GM12878 (cell line): ENCODE measurements around the gene ASMTL. TPM values are rescaled to one million over a fixed set of nuclear protein-coding genes. Genes with fewer than 3 reads are reported as not detected.
"Not testable (repeated sequence)": the region's sequence is repeated elsewhere in the genome, so short reads cannot be mapped to it uniquely, and the experiment has no call there.

Source experiments
- ATAC-seq: fragments of 200-7000 bp; cut with Tn5 transposase; 3 replicates; pipeline ENCODE4 v1.9.1; 2020; ENCODE audit warnings: mild to moderate bottlenecking, moderate library complexity
- BruUV-seq: library from RNA; stranded (reverse); fragments of 400-500 nt; replicated peaks from 2 replicates; lab custom pipeline; 2021; lab: Mats Ljungman, UMichigan
- CTCF ChIA-PET: fragments of 300-600 bp; sonication (Branson Sonifier 250); formaldehyde crosslinking; extraction: SDS; loops from one replicate; lab custom pipeline; 2021; ENCODE audit warnings: inconsistent platforms; lab: Yijun Ruan, JAX
- POLR2A ChIA-PET: fragments of 350-600 bp; formaldehyde crosslinking; extraction: SDS; loops from one replicate; lab custom pipeline; 2021; ENCODE audit warnings: inconsistent platforms; lab: Charles Lee
- RAD21 ChIA-PET: fragments of 300-600 bp; sonication (Branson Sonifier 250); formaldehyde crosslinking; loops from one replicate; lab custom pipeline; 2023; ENCODE audit warnings: antibody characterized with exemption; ENCODE audit not compliant: unreplicated experiment; lab: Charles Lee
- SMC1A ChIA-PET: fragments of 300-600 bp; sonication (Branson Sonifier 250); formaldehyde crosslinking; loops from one replicate; lab custom pipeline; 2023; ENCODE audit not compliant: unreplicated experiment, uncharacterized antibody; lab: Charles Lee
- DNase-seq: peaks from one replicate; pipeline ENCODE4 v3.0.0-alpha.2; 2011; ENCODE audit warnings: low read depth, low spot score
- FAIRE-seq: peaks from 3 replicates; lab custom pipeline; 2011; peaks lifted over from hg19 to GRCh38; lab: Jason Lieb, UNC
- H2AFZ ChIP-seq: 2 replicates; pipeline ENCODE4 v1.6.0; 2011; ENCODE audit warnings: low read depth, low read length, control low read depth; ENCODE audit not compliant: control insufficient read depth
- H3K27ac ChIP-seq: 2 replicates; pipeline ENCODE4 v1.5.1; 2011; ENCODE audit warnings: control low read depth; ENCODE audit not compliant: control insufficient read depth, insufficient read depth
- H3K27me3 ChIP-seq, 2 experiments: replicated peaks in 1 of 2; 2 replicates each; pipeline versions ENCODE4 v1.6.0 to v1.6.1; 2011; ENCODE audit warnings: low read length in 1 of 2; ENCODE audit not compliant: control insufficient read depth in 2 of 2, insufficient read depth in 2 of 2
- H3K36me3 ChIP-seq, 2 experiments: 2 replicates each; pipeline ENCODE4 v1.5.1; 2011; ENCODE audit warnings: low read length in 1 of 2; ENCODE audit not compliant: control insufficient read depth in 2 of 2, insufficient read depth in 2 of 2
- H3K4me1 ChIP-seq: 2 replicates; pipeline ENCODE4 v1.6.1; 2011; ENCODE audit warnings: mild to moderate bottlenecking, low read length, moderate library complexity, mixed read lengths; ENCODE audit not compliant: control insufficient read depth, insufficient read depth
- H3K4me2 ChIP-seq: 2 replicates; pipeline ENCODE4 v1.6.0; 2011; ENCODE audit warnings: control low read depth; ENCODE audit not compliant: control insufficient read depth, insufficient read depth
- H3K4me3 ChIP-seq: fragments of 200-600 bp; sonication (generic); 2 replicates; pipeline ENCODE4 v1.5.1; 2016
- H3K79me2 ChIP-seq: 2 replicates; pipeline ENCODE4 v1.6.0; 2011; ENCODE audit warnings: low read length; ENCODE audit not compliant: control insufficient read depth, insufficient read depth
- H3K9ac ChIP-seq: 2 replicates; pipeline ENCODE4 v1.8.0; 2011; ENCODE audit warnings: low read length, control low read depth, mixed read lengths; ENCODE audit not compliant: control insufficient read depth, insufficient read depth
- H3K9me3 ChIP-seq: replicated peaks from 3 replicates; pipeline ENCODE4 v1.5.1; 2011; ENCODE audit warnings: mild to moderate bottlenecking, low read length; ENCODE audit not compliant: control insufficient read depth, insufficient read depth
- H4K20me1 ChIP-seq: 2 replicates; pipeline ENCODE4 v1.6.0; 2011; ENCODE audit not compliant: control insufficient read depth, insufficient read depth
- CBFB ChIP-seq: IDR thresholded peaks from 2 replicates; pipeline ENCODE4 v1.6.1; 2016; ENCODE audit warnings: antibody characterized with exemption, low read depth
- PAX5 ChIP-seq: IDR thresholded peaks from 2 replicates; pipeline ENCODE4 v1.6.1; 2011; ENCODE audit warnings: low read depth, low read length, borderline replicate concordance
- POLR2A ChIP-seq: IDR thresholded peaks from 2 replicates; pipeline ENCODE4 v1.6.1; 2011; ENCODE audit warnings: low read depth, mild to moderate bottlenecking, low read length
- RCOR1 ChIP-seq: conservative IDR thresholded peaks from 2 replicates; pipeline ENCODE4 v1.6.1; 2012; ENCODE audit warnings: low read depth, low read length, improper control_type of control experiment
- WGBS: methylation state at CpG from one replicate; pipeline ENCODE4 v1.1.6; 2016; ENCODE audit warnings: low lambda C conversion rate; ENCODE audit not compliant: insufficient replicate concordance, insufficient coverage; ENCODE audit errors: missing lambda C conversion rate; 5-methylcytosine and 5-hydroxymethylcytosine counted together
- in situ Hi-C: fragments of 300-500 bp; cut with MboI; formaldehyde crosslinking; loops from 9 replicates; pipeline ENCODE4 v1.14.3; 2018; ENCODE audit warnings: mixed read lengths
- intact Hi-C: fragments of 100-400 bp; cut with micrococcal nuclease; formaldehyde crosslinking; loops from one replicate; pipeline ENCODE4 v1.14.2; 2022; ENCODE audit not compliant: unreplicated experiment
- polyA plus RNA-seq, 11 experiments: library from polyadenylated mRNA; depleted of rRNA in 4 of 11; unstranded in 6 of 11; stranded (reverse) in 5 of 11; fragments of >200 nt; fragmentation: Nextera tagmentation in 4 of 11; fragmentation: Illumina TruSeq in 1 of 11; extraction: Ambion mirVana in 4 of 11; extraction: Trizol in 1 of 11; gene quantifications; 1 replicate in 1 of 11; 2 replicates in 10 of 11; pipeline versions ENCODE4 v1.2.1 to v1.2.3, GENCODE V29; 2011 to 2016; ENCODE audit warnings: inconsistent platforms in 2 of 11, missing spikeins in 2 of 11, low read depth in 1 of 11
- total RNA-seq, 4 experiments: library from RNA; depleted of rRNA in 3 of 4; stranded (reverse); fragments of >200 nt in 3 of 4; fragmentation: Illumina TruSeq in 1 of 4; extraction: Trizol in 1 of 4; gene quantifications; 2 replicates each; pipeline versions ENCODE4 v1.2.1 to v1.2.3, GENCODE V29; 2013 to 2021

The ASMTL gene
- total and polyA plus RNA-seq, 10 of the 15 experiments (the other 5 are each of a cell fraction or from before 2014, with no cell fraction given), result 1.6 to 51.9 (median 32.1) TPM

- DNase-seq, BruUV-seq, ATAC-seq, H3K9ac ChIP-seq, H3K27ac ChIP-seq, FAIRE-seq, H3K79me2 ChIP-seq, H3K4me3 ChIP-seq, POLR2A ChIA-PET, H3K9me3 ChIP-seq, H3K4me2 ChIP-seq, in situ Hi-C loops, CTCF ChIA-PET, H2AFZ ChIP-seq, H4K20me1 ChIP-seq, RAD21 ChIA-PET, SMC1A ChIA-PET, H3K27me3 ChIP-seq, intact Hi-C loops, H3K4me1 ChIP-seq: not testable (repeated sequence)
- H3K36me3 ChIP-seq, result peaks cover 15 to 17% of the 10 kb centered on the region in 2 experiments; a peak in 3 of 4 replicates
- 95% methylated on average over 3 of the region's 3 CpGs for WGBS
Observed at GRCh38 chrX:1403867-1404266, 48.8 kb downstream of the ASMTL start.

DNA sequence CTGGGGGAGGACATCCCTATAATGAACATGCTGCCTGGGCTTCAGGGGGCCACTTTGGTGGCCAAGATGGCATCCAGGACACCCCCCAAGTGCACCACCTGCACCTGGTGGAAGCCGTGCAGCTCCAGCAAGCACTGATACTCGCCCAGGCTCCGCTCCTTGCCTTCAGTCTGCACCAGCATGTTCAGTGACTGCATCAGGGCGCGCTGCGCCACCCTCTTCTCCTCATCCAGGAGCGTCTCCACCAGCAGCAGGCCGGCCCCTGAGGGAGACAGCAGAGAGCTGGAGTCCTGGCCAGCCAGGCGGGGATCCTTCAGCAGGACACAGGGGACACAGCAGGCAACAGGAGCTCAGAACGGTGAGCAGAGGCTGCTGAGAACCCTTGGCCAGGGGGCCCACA is 49.5 kb downstream of the ASMTL start:
- no peak for FAIRE-seq
- in situ Hi-C loops, result no loop called here
- CTCF ChIA-PET, result no interaction called here
- Histone ChIP-seq H4K20me1 (no peaks in the 10 kb centered on the region), H3K4me3 (no peak overlapping the region), H3K36me3 (peaks cover 15 to 18% of the 10 kb centered on the region in 2 experiments; a peak in 3 of 4 replicates), H3K4me1 (no peaks in the 10 kb centered on the region), H3K79me2 (no peaks in the 10 kb centered on the region)
- no peak for DNase-seq
- POLR2A ChIA-PET, result no interaction called here
- TF ChIP-seq RCOR1 (no peak), CBFB (no peak), PAX5 (no peak), POLR2A (peak; percentile 56; the same call in 1 of the 2 replicates)
- TF ChIP-seq, all 136 proteins: peak for 1
- Histone ChIP-seq H3K4me2 (no peak overlapping the region), H2AFZ (no peak overlapping the region), H3K27ac (no peak overlapping the region), H3K27me3 (no peaks in the 10 kb centered on the region), H3K9ac (no peak overlapping the region), H3K9me3 (no peaks in the 10 kb centered on the region; the same call in 2 of the 3 replicates)
- WGBS, result 98% methylated on average over 10 of the region's 10 CpGs
- intact Hi-C loops, result no loop called here
- RAD21 ChIA-PET, result no interaction called here
- BruUV-seq, result no TSS peak
- no peak for ATAC-seq
- SMC1A ChIA-PET, result no interaction called here
